ENCODE results near the gene MROH2A. TPM values are rescaled to one million over a fixed set of nuclear protein-coding genes. Genes with fewer than 3 reads are reported as not detected.

MROH2A gene
- total RNA-seq, 3 donors from 2014 or later (not counting 1 experiment from before 2014, with no cell fraction given), result not detected

GRCh38 chr2:233852056-233852455, 73.9 kb downstream of the MROH2A start:
- H3K36me3 ChIP-seq (ENCODE audit: control insufficient read depth, insufficient read depth, low read length), result no peaks in the 10 kb centered on the region
- intact Hi-C loops (cut with micrococcal nuclease), result no loop called here
- H3K36me3 Mint-ChIP-seq, result no peaks in the 10 kb centered on the region
- H3K27ac ChIP-seq (ENCODE audit: low read length), result no peak overlapping the region
- H3K4me1 ChIP-seq (ENCODE audit: control insufficient read depth, insufficient read depth, low read length), result peaks cover 19% of the 10 kb centered on the region
- H3K4me3 ChIP-seq (ENCODE audit: low read length), result no peak overlapping the region
- 69% methylated on average over 3 of the region's 3 CpGs for WGBS (ENCODE audit: insufficient coverage)
- ATAC-seq, result no peak
- no peaks in the 10 kb centered on the region for H3K27me3 ChIP-seq (ENCODE audit: control insufficient read depth, insufficient read depth, low read length)
- no peak for DNase-seq
- no peak for TF ChIP-seq CTCF (IDR thresholded peaks at IDR 0.05)
- H3K9me3 Mint-ChIP-seq, result no peaks in the 10 kb centered on the region
- no peak overlapping the region for H3K4me3 Mint-ChIP-seq
- peaks cover 20 to 23% of the 10 kb centered on the region in 2 donors for H3K4me1 Mint-ChIP-seq
- no peaks in the 10 kb centered on the region for H3K27me3 Mint-ChIP-seq (ENCODE audit: low read depth in 2 of 2)
- H3K27ac Mint-ChIP-seq, result no peak overlapping the region
- H3K9me3 ChIP-seq (ENCODE audit: control insufficient read depth, insufficient read depth, low read length), result no peaks in the 10 kb centered on the region

- no peak overlapping the region for H3K27ac Mint-ChIP-seq
- intact Hi-C loops (cut with micrococcal nuclease), result no loop called here
Measured at GRCh38 chr2:233853353-233853752, 75.2 kb downstream of the MROH2A start.

GRCh38 chr2:233853883-233854240, 75.7 kb downstream of the MROH2A start:
- no peak for ATAC-seq
- H3K27ac Mint-ChIP-seq, result peak overlapping the region; percentile 83 to 90

More at GRCh38 chr2:233853353-233853752, 75.2 kb downstream of the MROH2A start:
- H3K36me3 Mint-ChIP-seq, result no peaks in the 10 kb centered on the region
- H3K9me3 Mint-ChIP-seq, result no peaks in the 10 kb centered on the region
- no peaks in the 10 kb centered on the region for H3K36me3 ChIP-seq (ENCODE audit: control insufficient read depth, insufficient read depth, low read length)
- H3K4me1 Mint-ChIP-seq, result peaks cover 20 to 26% of the 10 kb centered on the region in 2 donors
- H3K4me1 ChIP-seq (ENCODE audit: control insufficient read depth, insufficient read depth, low read length), result peaks cover 19% of the 10 kb centered on the region
- H3K27me3 Mint-ChIP-seq (ENCODE audit: low read depth in 2 of 2), result no peaks in the 10 kb centered on the region
- ATAC-seq, result no peak
- H3K9me3 ChIP-seq (ENCODE audit: control insufficient read depth, insufficient read depth, low read length), result no peaks in the 10 kb centered on the region
- DNase-seq, result no peak
- peak overlapping the region; percentile 93 for H3K4me3 Mint-ChIP-seq
- H3K4me3 ChIP-seq (ENCODE audit: low read length), result no peak overlapping the region
- 59% methylated on average over 8 of the region's 8 CpGs for WGBS (ENCODE audit: insufficient coverage)
- no peaks in the 10 kb centered on the region for H3K27me3 ChIP-seq (ENCODE audit: control insufficient read depth, insufficient read depth, low read length)
- TF ChIP-seq CTCF (IDR thresholded peaks at IDR 0.05), result no peak
- no peak overlapping the region for H3K27ac ChIP-seq (ENCODE audit: low read length)

More at GRCh38 chr2:233853883-233854240, 75.7 kb downstream of the MROH2A start:
- WGBS (ENCODE audit: insufficient coverage), result under 1% methylated on average over 25 of the region's 25 CpGs
- TF ChIP-seq CTCF (IDR thresholded peaks at IDR 0.05), result no peak
- no peaks in the 10 kb centered on the region for H3K9me3 Mint-ChIP-seq
- no peak for DNase-seq
- peak overlapping the region; percentile 93 for H3K4me3 Mint-ChIP-seq
- no peaks in the 10 kb centered on the region for H3K27me3 Mint-ChIP-seq (ENCODE audit: low read depth in 2 of 2)
- H3K9me3 ChIP-seq (ENCODE audit: control insufficient read depth, insufficient read depth, low read length), result no peaks in the 10 kb centered on the region
- peaks cover 20 to 26% of the 10 kb centered on the region in 2 donors for H3K4me1 Mint-ChIP-seq
- peak overlapping the region; percentile 82 for H3K4me3 ChIP-seq (ENCODE audit: low read length)
- H3K36me3 ChIP-seq (ENCODE audit: control insufficient read depth, insufficient read depth, low read length), result no peaks in the 10 kb centered on the region
- H3K36me3 Mint-ChIP-seq, result no peaks in the 10 kb centered on the region
- H3K4me1 ChIP-seq (ENCODE audit: control insufficient read depth, insufficient read depth, low read length), result peaks cover 19% of the 10 kb centered on the region
- no peaks in the 10 kb centered on the region for H3K27me3 ChIP-seq (ENCODE audit: control insufficient read depth, insufficient read depth, low read length)
- H3K27ac ChIP-seq (ENCODE audit: low read length), result no peak overlapping the region
- intact Hi-C loops (cut with micrococcal nuclease), result no loop called here
